Vagina (tissue), 2 donors: Measurements from ENCODE around the gene AP3B2.

Source experiments
- POLR2A ChIP-seq, 2 donors: fragments of 450-650 bp; IDR thresholded peaks; one replicate each; pipeline ENCODE4 v1.6.1; 2017; ENCODE audit warnings: antibody characterized with exemption in 2 of 2, mild to moderate bottlenecking in 2 of 2, moderate library complexity in 2 of 2
- POLR2AphosphoS5 ChIP-seq, 2 donors: sonication (generic); formaldehyde crosslinking; IDR thresholded peaks; one replicate each; pipeline ENCODE4 v1.9.0; 2017; ENCODE audit warnings: antibody characterized with exemption in 2 of 2, mild to moderate bottlenecking in 2 of 2, low read depth in 1 of 2; ENCODE audit not compliant: insufficient read depth in 1 of 2
- TF ChIP-seq, protein P1 (sequence below), 3 experiments: fragments of 450-650 bp in 2 of 3; fragments of 200-600 bp in 1 of 3; sonication (generic) in 1 of 3; IDR thresholded peaks; one replicate each; pipeline ENCODE4 v1.5.1; 2017 to 2019; ENCODE audit warnings: antibody characterized with exemption in 3 of 3, mild to moderate bottlenecking in 2 of 3, moderate library complexity in 2 of 3

DNA sequence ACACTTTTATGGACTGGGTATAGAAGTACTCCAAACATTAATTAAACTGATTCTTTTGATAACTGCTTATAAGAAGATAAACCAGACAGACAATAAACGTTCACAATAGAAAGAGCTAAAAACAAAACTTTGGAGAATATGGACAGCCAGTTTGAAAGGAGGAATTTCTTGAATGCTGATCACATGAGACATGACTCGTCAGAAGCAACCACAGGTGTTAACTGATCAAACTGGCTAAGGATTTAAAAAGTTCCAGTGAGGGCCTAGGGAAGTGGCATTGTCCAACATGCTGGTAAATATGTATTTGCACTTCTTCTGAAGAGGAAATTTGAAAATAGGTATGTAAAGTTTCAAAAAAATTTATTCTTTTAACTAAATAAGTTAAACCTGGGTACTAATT lies 29.4 kb upstream of the AP3B2 start:
- TF ChIP-seq, protein P1, sequence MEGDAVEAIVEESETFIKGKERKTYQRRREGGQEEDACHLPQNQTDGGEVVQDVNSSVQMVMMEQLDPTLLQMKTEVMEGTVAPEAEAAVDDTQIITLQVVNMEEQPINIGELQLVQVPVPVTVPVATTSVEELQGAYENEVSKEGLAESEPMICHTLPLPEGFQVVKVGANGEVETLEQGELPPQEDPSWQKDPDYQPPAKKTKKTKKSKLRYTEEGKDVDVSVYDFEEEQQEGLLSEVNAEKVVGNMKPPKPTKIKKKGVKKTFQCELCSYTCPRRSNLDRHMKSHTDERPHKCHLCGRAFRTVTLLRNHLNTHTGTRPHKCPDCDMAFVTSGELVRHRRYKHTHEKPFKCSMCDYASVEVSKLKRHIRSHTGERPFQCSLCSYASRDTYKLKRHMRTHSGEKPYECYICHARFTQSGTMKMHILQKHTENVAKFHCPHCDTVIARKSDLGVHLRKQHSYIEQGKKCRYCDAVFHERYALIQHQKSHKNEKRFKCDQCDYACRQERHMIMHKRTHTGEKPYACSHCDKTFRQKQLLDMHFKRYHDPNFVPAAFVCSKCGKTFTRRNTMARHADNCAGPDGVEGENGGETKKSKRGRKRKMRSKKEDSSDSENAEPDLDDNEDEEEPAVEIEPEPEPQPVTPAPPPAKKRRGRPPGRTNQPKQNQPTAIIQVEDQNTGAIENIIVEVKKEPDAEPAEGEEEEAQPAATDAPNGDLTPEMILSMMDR (IDR thresholded peaks at IDR 0.05), result no peak
- TF ChIP-seq POLR2A (IDR thresholded peaks at IDR 0.05) (no peak), POLR2AphosphoS5 (IDR thresholded peaks at IDR 0.05; ENCODE audit: insufficient read depth in 1 of 2, low read depth in 1 of 2) (no peak)
